ENCODE results near the gene PTCRA.

DNA sequence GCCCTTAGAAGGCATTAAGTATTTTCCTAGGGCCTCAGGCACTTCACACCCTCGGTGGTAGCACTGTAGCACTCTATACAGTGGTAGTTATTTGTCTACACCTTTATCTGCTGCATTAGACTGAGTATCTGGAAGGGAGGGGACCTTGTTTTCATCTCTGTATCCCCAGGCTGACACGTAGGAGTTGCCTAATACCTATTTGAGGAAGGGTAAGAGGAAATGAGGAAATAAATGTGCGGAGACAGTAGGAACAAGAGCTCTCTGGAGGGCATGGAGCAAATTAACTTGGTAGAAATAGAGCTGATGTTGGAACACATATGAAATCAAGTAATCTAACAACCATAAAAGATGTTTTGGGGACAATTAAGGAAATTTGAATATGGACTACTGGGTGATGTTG lies 17.4 kb downstream of the PTCRA start:
- no peak for TF ChIP-seq NR3C1 (IDR thresholded peaks at IDR 0.05)
- TF ChIP-seq, protein P1, sequence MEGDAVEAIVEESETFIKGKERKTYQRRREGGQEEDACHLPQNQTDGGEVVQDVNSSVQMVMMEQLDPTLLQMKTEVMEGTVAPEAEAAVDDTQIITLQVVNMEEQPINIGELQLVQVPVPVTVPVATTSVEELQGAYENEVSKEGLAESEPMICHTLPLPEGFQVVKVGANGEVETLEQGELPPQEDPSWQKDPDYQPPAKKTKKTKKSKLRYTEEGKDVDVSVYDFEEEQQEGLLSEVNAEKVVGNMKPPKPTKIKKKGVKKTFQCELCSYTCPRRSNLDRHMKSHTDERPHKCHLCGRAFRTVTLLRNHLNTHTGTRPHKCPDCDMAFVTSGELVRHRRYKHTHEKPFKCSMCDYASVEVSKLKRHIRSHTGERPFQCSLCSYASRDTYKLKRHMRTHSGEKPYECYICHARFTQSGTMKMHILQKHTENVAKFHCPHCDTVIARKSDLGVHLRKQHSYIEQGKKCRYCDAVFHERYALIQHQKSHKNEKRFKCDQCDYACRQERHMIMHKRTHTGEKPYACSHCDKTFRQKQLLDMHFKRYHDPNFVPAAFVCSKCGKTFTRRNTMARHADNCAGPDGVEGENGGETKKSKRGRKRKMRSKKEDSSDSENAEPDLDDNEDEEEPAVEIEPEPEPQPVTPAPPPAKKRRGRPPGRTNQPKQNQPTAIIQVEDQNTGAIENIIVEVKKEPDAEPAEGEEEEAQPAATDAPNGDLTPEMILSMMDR (IDR thresholded peaks at IDR 0.05): no peak
- no peak for TF ChIP-seq SMC3 (IDR thresholded peaks at IDR 0.05)
- TF ChIP-seq, protein P2, sequence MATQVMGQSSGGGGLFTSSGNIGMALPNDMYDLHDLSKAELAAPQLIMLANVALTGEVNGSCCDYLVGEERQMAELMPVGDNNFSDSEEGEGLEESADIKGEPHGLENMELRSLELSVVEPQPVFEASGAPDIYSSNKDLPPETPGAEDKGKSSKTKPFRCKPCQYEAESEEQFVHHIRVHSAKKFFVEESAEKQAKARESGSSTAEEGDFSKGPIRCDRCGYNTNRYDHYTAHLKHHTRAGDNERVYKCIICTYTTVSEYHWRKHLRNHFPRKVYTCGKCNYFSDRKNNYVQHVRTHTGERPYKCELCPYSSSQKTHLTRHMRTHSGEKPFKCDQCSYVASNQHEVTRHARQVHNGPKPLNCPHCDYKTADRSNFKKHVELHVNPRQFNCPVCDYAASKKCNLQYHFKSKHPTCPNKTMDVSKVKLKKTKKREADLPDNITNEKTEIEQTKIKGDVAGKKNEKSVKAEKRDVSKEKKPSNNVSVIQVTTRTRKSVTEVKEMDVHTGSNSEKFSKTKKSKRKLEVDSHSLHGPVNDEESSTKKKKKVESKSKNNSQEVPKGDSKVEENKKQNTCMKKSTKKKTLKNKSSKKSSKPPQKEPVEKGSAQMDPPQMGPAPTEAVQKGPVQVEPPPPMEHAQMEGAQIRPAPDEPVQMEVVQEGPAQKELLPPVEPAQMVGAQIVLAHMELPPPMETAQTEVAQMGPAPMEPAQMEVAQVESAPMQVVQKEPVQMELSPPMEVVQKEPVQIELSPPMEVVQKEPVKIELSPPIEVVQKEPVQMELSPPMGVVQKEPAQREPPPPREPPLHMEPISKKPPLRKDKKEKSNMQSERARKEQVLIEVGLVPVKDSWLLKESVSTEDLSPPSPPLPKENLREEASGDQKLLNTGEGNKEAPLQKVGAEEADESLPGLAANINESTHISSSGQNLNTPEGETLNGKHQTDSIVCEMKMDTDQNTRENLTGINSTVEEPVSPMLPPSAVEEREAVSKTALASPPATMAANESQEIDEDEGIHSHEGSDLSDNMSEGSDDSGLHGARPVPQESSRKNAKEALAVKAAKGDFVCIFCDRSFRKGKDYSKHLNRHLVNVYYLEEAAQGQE (IDR thresholded peaks at IDR 0.05): no peak
- TF ChIP-seq EHF (CRISPR knock-in tag; IDR thresholded peaks at IDR 0.05): no peak
- TF ChIP-seq RAD21 (conservative IDR thresholded peaks at IDR 0.05 in 1 of 2, IDR thresholded peaks at IDR 0.05 in 1 of 2): no peak
- TF ChIP-seq RCOR1 (IDR thresholded peaks at IDR 0.05; ENCODE audit: low read depth, low read length): no peak
- TF ChIP-seq KDM5A (IDR thresholded peaks at IDR 0.05): no peak
- no peak for TF ChIP-seq EP300 (IDR thresholded peaks at IDR 0.05)
- TF ChIP-seq, protein P3, sequence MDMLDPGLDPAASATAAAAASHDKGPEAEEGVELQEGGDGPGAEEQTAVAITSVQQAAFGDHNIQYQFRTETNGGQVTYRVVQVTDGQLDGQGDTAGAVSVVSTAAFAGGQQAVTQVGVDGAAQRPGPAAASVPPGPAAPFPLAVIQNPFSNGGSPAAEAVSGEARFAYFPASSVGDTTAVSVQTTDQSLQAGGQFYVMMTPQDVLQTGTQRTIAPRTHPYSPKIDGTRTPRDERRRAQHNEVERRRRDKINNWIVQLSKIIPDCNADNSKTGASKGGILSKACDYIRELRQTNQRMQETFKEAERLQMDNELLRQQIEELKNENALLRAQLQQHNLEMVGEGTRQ (IDR thresholded peaks at IDR 0.05): no peak
- TF ChIP-seq, protein P4, sequence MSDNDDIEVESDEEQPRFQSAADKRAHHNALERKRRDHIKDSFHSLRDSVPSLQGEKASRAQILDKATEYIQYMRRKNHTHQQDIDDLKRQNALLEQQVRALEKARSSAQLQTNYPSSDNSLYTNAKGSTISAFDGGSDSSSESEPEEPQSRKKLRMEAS (IDR thresholded peaks at IDR 0.05): no peak
- TF ChIP-seq FOSL2 (IDR thresholded peaks at IDR 0.05): no peak
- TF ChIP-seq FOSL2 (CRISPR knock-in tag; IDR thresholded peaks at IDR 0.05): no peak
